ENCODE measurements around the gene ANKS6.

The ANKS6 gene

GRCh38 chr9:98708103-98708932 lies 88.0 kb downstream of the ANKS6 start:
- no peak overlapping the region; the same call in 1 of the 2 replicates for H3K4me3 ChIP-seq (ENCODE audit: low read length)
- no peak for TF ChIP-seq ZNF274 (IDR thresholded peaks at IDR 0.05; ENCODE audit: low read depth, low read length)

GRCh38 chr9:98707166-98708102 lies 88.9 kb downstream of the ANKS6 start:
- TF ChIP-seq ZNF274 (IDR thresholded peaks at IDR 0.05; ENCODE audit: low read depth, low read length), result no peak
- H3K4me3 ChIP-seq (ENCODE audit: low read length), result no peak overlapping the region

- H3K4me3 ChIP-seq (ENCODE audit: low read length), result no peak overlapping the region
- no peak for TF ChIP-seq ZNF274 (IDR thresholded peaks at IDR 0.05; ENCODE audit: low read depth, low read length)
These were observed 89.6 kb downstream of the ANKS6 start for GRCh38 chr9:98706651-98707165.

GRCh38 chr9:98702835-98703380 lies 93.4 kb downstream of the ANKS6 start:
- no peak for TF ChIP-seq ZNF274 (IDR thresholded peaks at IDR 0.05; ENCODE audit: low read depth, low read length)

GRCh38 chr9:98702340-98702739 lies 94.0 kb downstream of the ANKS6 start:
- no peak for TF ChIP-seq ZNF274 (IDR thresholded peaks at IDR 0.05; ENCODE audit: low read depth, low read length)
- no peak overlapping the region for H3K4me3 ChIP-seq (ENCODE audit: low read length)

More at GRCh38 chr9:98702835-98703380, 93.4 kb downstream of the ANKS6 start:
- H3K4me3 ChIP-seq (ENCODE audit: low read length), result no peak overlapping the region

GRCh38 chr9:98701576-98701975 lies 94.8 kb downstream of the ANKS6 start:
- no peak overlapping the region for H3K4me3 ChIP-seq (ENCODE audit: low read length)
- TF ChIP-seq ZNF274 (IDR thresholded peaks at IDR 0.05; ENCODE audit: low read depth, low read length), result no peak

GRCh38 chr9:98700801-98701200 lies 95.6 kb downstream of the ANKS6 start:
- H3K4me3 ChIP-seq (ENCODE audit: low read length), result no peak overlapping the region
- no peak for TF ChIP-seq ZNF274 (IDR thresholded peaks at IDR 0.05; ENCODE audit: low read depth, low read length)

GRCh38 chr9:98698856-98699255 lies 97.5 kb downstream of the ANKS6 start:
- H3K4me3 ChIP-seq (ENCODE audit: low read length), result no peak overlapping the region
- TF ChIP-seq ZNF274 (IDR thresholded peaks at IDR 0.05; ENCODE audit: low read depth, low read length), result no peak

GRCh38 chr9:98694943-98695342 lies 101.4 kb downstream of the ANKS6 start:
- TF ChIP-seq ZNF274 (IDR thresholded peaks at IDR 0.05; ENCODE audit: low read depth, low read length), result no peak
- H3K4me3 ChIP-seq (ENCODE audit: low read length), result no peak overlapping the region

- TF ChIP-seq ZNF274 (IDR thresholded peaks at IDR 0.05; ENCODE audit: low read depth, low read length), result no peak
- no peak overlapping the region for H3K4me3 ChIP-seq (ENCODE audit: low read length)
These were observed 104.0 kb downstream of the ANKS6 start for GRCh38 chr9:98692392-98692791.

GRCh38 chr9:98691890-98692289 lies 104.5 kb downstream of the ANKS6 start:
- no peak overlapping the region for H3K4me3 ChIP-seq (ENCODE audit: low read length)
- TF ChIP-seq ZNF274 (IDR thresholded peaks at IDR 0.05; ENCODE audit: low read depth, low read length), result no peak

- no peak for TF ChIP-seq ZNF274 (IDR thresholded peaks at IDR 0.05; ENCODE audit: low read depth, low read length)
- H3K4me3 ChIP-seq (ENCODE audit: low read length), result no peak overlapping the region
These were observed 105.7 kb downstream of the ANKS6 start for GRCh38 chr9:98690686-98691085.

- no peak overlapping the region for H3K4me3 ChIP-seq (ENCODE audit: low read length)
- no peak for TF ChIP-seq ZNF274 (IDR thresholded peaks at IDR 0.05; ENCODE audit: low read depth, low read length)
These were observed 107.5 kb downstream of the ANKS6 start for GRCh38 chr9:98688710-98689495.

All from GM08714 (cell line).